K562 treated with DMSO at 1 percent for 48 hours (cell line): ENCODE data around the gene LAMB2. TPM values are rescaled to one million over a fixed set of nuclear protein-coding genes. Genes with fewer than 3 reads are reported as not detected.

Source experiments
- total RNA-seq: library from RNA; unstranded; fragments of 300-600 nt; gene quantifications from 2 replicates; pipeline ENCODE4 v1.2.3, GENCODE V29; 2022; ENCODE audit warnings: low replicate concordance; ENCODE audit errors: extremely low read depth

LAMB2 gene
- not detected in 2 replicates for total RNA-seq

GRCh38 chr3:49132437-49133225 lies at the start of gene LAMB2:
LAMB2 (minus strand) TSS chr3:49133050; CDS start chr3:49132867, 183 bp downstream.

GRCh38 chr3:49171119-49171774 lies 38.4 kb upstream of the LAMB2 start, which contains the start of gene KLHDC8B:
KLHDC8B (plus strand) TSS chr3:49171598; CDS start chr3:49172770, 1,172 bp downstream.

GRCh38 chr3:49165771-49166751 lies 33.2 kb upstream of the LAMB2 start, which contains the start of gene CCDC71:
CCDC71 (minus strand) TSS chr3:49166331; CDS start chr3:49164208, 2,123 bp downstream.

GRCh38 chr3:49120438-49121131 lies 12.3 kb downstream of the LAMB2 start, which contains the start of gene USP19:
USP19 (minus strand) TSS chr3:49120823; CDS start chr3:49119145, 1,678 bp downstream.

GRCh38 chr3:49104427-49105291 lies 28.2 kb downstream of the LAMB2 start, which contains the start of gene QARS1:
QARS1 (minus strand) TSS chr3:49104757; CDS start chr3:49104733, 24 bp downstream.

GRCh38 chr3:49093853-49094767 lies 38.7 kb downstream of the LAMB2 start, which contains the start of gene QRICH1:
QRICH1 (minus strand) TSS chr3:49094071; CDS start chr3:49077017, 17,054 bp downstream.

Other genes with a start within 250 kb of the LAMB2 start
- not detected in 2 replicates for gene SLC25A20, start 234.2 kb downstream of the LAMB2 start, total RNA-seq
- gene ARIH2, start 214.2 kb downstream of the LAMB2 start, total RNA-seq = not detected in 2 replicates
- not detected in 2 replicates for gene P4HTM, start 142.8 kb downstream of the LAMB2 start, total RNA-seq
- gene WDR6, start 125.7 kb downstream of the LAMB2 start, total RNA-seq = 146 TPM in 1 of 2 replicates, not detected in the other
- gene DALRD3, start 114.5 kb downstream of the LAMB2 start, total RNA-seq = not detected in 2 replicates
- not detected in 2 replicates for gene NDUFAF3, start 110.9 kb downstream of the LAMB2 start, total RNA-seq
- gene IMPDH2, start 103.7 kb downstream of the LAMB2 start, total RNA-seq = not detected in 2 replicates
- not detected in 2 replicates for gene QRICH1, start 39.0 kb downstream of the LAMB2 start, total RNA-seq
- not detected in 2 replicates for gene QARS1, start 28.3 kb downstream of the LAMB2 start, total RNA-seq
- not detected in 2 replicates for gene USP19, start 12.2 kb downstream of the LAMB2 start, total RNA-seq
- gene CCDC71, start 33.3 kb upstream of the LAMB2 start, total RNA-seq = not detected in 2 replicates
- gene KLHDC8B, start 38.5 kb upstream of the LAMB2 start, total RNA-seq = 1,112 TPM in 1 of 2 replicates, not detected in the other
- gene C3orf62, start 144.2 kb upstream of the LAMB2 start, total RNA-seq = not detected in 2 replicates
- not detected in 2 replicates for gene USP4, start 207.0 kb upstream of the LAMB2 start, total RNA-seq
- gene GPX1, start 225.3 kb upstream of the LAMB2 start, total RNA-seq = not detected in 2 replicates